NCI-H774 (cell line): Measurements from ENCODE around the gene HIVEP3.
A peak's percentile ranks its signal among the peaks of the same experiment; 100 is the strongest.

Experiments used
- DNase-seq: peaks from one replicate; lab custom pipeline; 2025; lab: John Stamatoyannopoulos, UW

The HIVEP3 gene

GRCh38 chr1:41613689-41614574 lies 304.8 kb downstream of the HIVEP3 start:
- DNase-seq: no peak

GRCh38 chr1:41612953-41613352 lies 305.8 kb downstream of the HIVEP3 start:
- DNase-seq: no peak

- no peak for DNase-seq
These were observed 306.7 kb downstream of the HIVEP3 start for GRCh38 chr1:41611932-41612450.

GRCh38 chr1:41611068-41611931 lies 307.4 kb downstream of the HIVEP3 start:
- peak; percentile 26 for DNase-seq

GRCh38 chr1:41610361-41610760 lies 308.4 kb downstream of the HIVEP3 start:
- no peak for DNase-seq

GRCh38 chr1:41609166-41609883 lies 309.4 kb downstream of the HIVEP3 start:
- no peak for DNase-seq

- DNase-seq: no peak
These were observed 310.5 kb downstream of the HIVEP3 start for GRCh38 chr1:41608211-41608610.

- no peak for DNase-seq
These were observed 310.9 kb downstream of the HIVEP3 start for GRCh38 chr1:41607808-41608207.

- DNase-seq: no peak
These were observed 318.8 kb downstream of the HIVEP3 start for GRCh38 chr1:41599912-41600311.

GRCh38 chr1:41598325-41598724 lies 320.4 kb downstream of the HIVEP3 start:
- no peak for DNase-seq

GRCh38 chr1:41592451-41593125 lies 326.1 kb downstream of the HIVEP3 start:
- DNase-seq: no peak

- no peak for DNase-seq
These were observed 326.8 kb downstream of the HIVEP3 start for GRCh38 chr1:41591891-41592290.

GRCh38 chr1:41590331-41590730 lies 328.4 kb downstream of the HIVEP3 start:
- no peak for DNase-seq

GRCh38 chr1:41589395-41589794 lies 329.3 kb downstream of the HIVEP3 start:
- no peak for DNase-seq

GRCh38 chr1:41588334-41588875 lies 330.3 kb downstream of the HIVEP3 start:
- DNase-seq: no peak

- DNase-seq: no peak
These were observed 330.9 kb downstream of the HIVEP3 start for GRCh38 chr1:41587791-41588190.

- DNase-seq: no peak
These were observed 332.5 kb downstream of the HIVEP3 start for GRCh38 chr1:41586230-41586629.

- no peak for DNase-seq
These were observed 334.8 kb downstream of the HIVEP3 start for GRCh38 chr1:41583658-41584547.

- DNase-seq: no peak
These were observed 335.7 kb downstream of the HIVEP3 start for GRCh38 chr1:41582851-41583657.
